Muscle of back (tissue), 13 donors: ENCODE results near the gene CDR2. TPM values are rescaled to one million over a fixed set of nuclear protein-coding genes. Genes with fewer than 3 reads are reported as not detected.
"Not testable (repeated sequence)": the region's sequence is repeated elsewhere in the genome, so short reads cannot be mapped to it uniquely, and the experiment has no call there.

Source experiments
- DNase-seq, 3 donors: peaks; one replicate each; pipeline versions ENCODE4 v3.0.0 to v3.0.0-alpha.2; 2013
- long read RNA-seq, 9 donors: transcript quantifications; one replicate each; lab custom pipeline, GENCODE V29; 2026
- polyA plus RNA-seq, 10 donors: library from polyadenylated mRNA; unstranded; fragments of 120-200 nt; gene quantifications; one replicate each; pipeline ENCODE4 v1.2.1, GENCODE V29; 2013; ENCODE audit not compliant: insufficient read length in 10 of 10

Gene CDR2
- polyA plus RNA-seq, result 10 to 100 TPM; 13.0 to 28.5 (median 19.2) TPM
- long read RNA-seq, donor 1, partial matches to known transcripts, result 0 of 1 reads
- long read RNA-seq, donor 1, other reads (novel, unspliced or antisense), result 0 of 1 reads
- long read RNA-seq, donor 2, partial matches to known transcripts, result 0 of 3 reads
- long read RNA-seq, donor 2, other reads (novel, unspliced or antisense), result 0 of 3 reads
- long read RNA-seq, donor 3, result 0 reads
- long read RNA-seq, donor 4, partial matches to known transcripts, result 0 of 4 reads
- long read RNA-seq, donor 4, other reads (novel, unspliced or antisense), result 0 of 4 reads
- long read RNA-seq, donor 5, partial matches to known transcripts, result 0 of 2 reads
- long read RNA-seq, donor 5, other reads (novel, unspliced or antisense), result 0 of 2 reads
- long read RNA-seq, donor 6, transcript CDR2-201 (5 exons, 2,702 nt), result major isoform, 6 of 7 reads
- long read RNA-seq, donor 6, partial matches to known transcripts, result 0 of 7 reads
- long read RNA-seq, donor 6, other reads (novel, unspliced or antisense), result 0 of 7 reads
- long read RNA-seq, donor 7, partial matches to known transcripts, result 0 of 3 reads
- long read RNA-seq, donor 7, other reads (novel, unspliced or antisense), result 0 of 3 reads
- long read RNA-seq, donor 8, partial matches to known transcripts, result 0 of 3 reads
- long read RNA-seq, donor 8, other reads (novel, unspliced or antisense), result 0 of 3 reads
- long read RNA-seq, donor 9, partial matches to known transcripts, result 0 of 1 reads
- long read RNA-seq, donor 9, other reads (novel, unspliced or antisense), result 0 of 1 reads

- peak; percentile 97 to 99 (median 98) for DNase-seq
Observed at GRCh38 chr16:22374311-22375116, at the start of gene CDR2. Gene CDR2 (minus strand): TSS chr16:22374619. CDS start chr16:22374309, 310 bp downstream.

- peak in 1 of 3 donors; percentile 9 for DNase-seq
Observed at GRCh38 chr16:22423716-22424115, 49.3 kb upstream of the CDR2 start.

- DNase-seq, result no peak
Observed at GRCh38 chr16:22421136-22421535, 46.7 kb upstream of the CDR2 start.

- no peak for DNase-seq
Observed at GRCh38 chr16:22420606-22421135, 46.3 kb upstream of the CDR2 start.

- DNase-seq, result no peak
Observed at GRCh38 chr16:22419908-22420307, 45.5 kb upstream of the CDR2 start.

GRCh38 chr16:22418826-22419225, 44.4 kb upstream of the CDR2 start:
- DNase-seq, result no peak

- not testable (repeated sequence) for DNase-seq
Observed at GRCh38 chr16:22417798-22418197, 43.4 kb upstream of the CDR2 start.

- no peak for DNase-seq
Observed at GRCh38 chr16:22417019-22417418, 42.6 kb upstream of the CDR2 start.

- no peak for DNase-seq
Observed at GRCh38 chr16:22413819-22414218, 39.4 kb upstream of the CDR2 start.

- DNase-seq, result no peak
Observed at GRCh38 chr16:22407486-22407885, 33.1 kb upstream of the CDR2 start.

GRCh38 chr16:22402191-22402590, 27.8 kb upstream of the CDR2 start:
- DNase-seq, result no peak

- DNase-seq, result no peak
Observed at GRCh38 chr16:22400900-22401299, 26.5 kb upstream of the CDR2 start.

- no peak for DNase-seq
Observed at GRCh38 chr16:22397931-22398330, 23.5 kb upstream of the CDR2 start.

- peak in 1 of 3 donors; percentile 87 for DNase-seq
Observed at GRCh38 chr16:22397464-22397863, 23.0 kb upstream of the CDR2 start.

GRCh38 chr16:22395960-22396359, 21.5 kb upstream of the CDR2 start:
- no peak for DNase-seq

- DNase-seq, result no peak
Observed at GRCh38 chr16:22394121-22394520, 19.7 kb upstream of the CDR2 start.

- DNase-seq, result no peak
Observed at GRCh38 chr16:22388101-22388644, 13.8 kb upstream of the CDR2 start.

- peak; percentile 46 to 86 (median 69) for DNase-seq
Observed at GRCh38 chr16:22386976-22387375, 12.6 kb upstream of the CDR2 start.

- no peak for DNase-seq
Observed at GRCh38 chr16:22385196-22385595, 10.8 kb upstream of the CDR2 start.

- no peak for DNase-seq
Observed at GRCh38 chr16:22383827-22384226, 9.4 kb upstream of the CDR2 start.

- DNase-seq, result no peak
Observed at GRCh38 chr16:22381392-22381791, 7.0 kb upstream of the CDR2 start.
